COLO668 (cell line): Measurements from ENCODE around the gene CXCL1.

Experiments used
- DNase-seq: peaks from one replicate; lab custom pipeline; 2025; ENCODE audit not compliant: unreplicated experiment; lab: John Stamatoyannopoulos, UW

CXCL1 gene

GRCh38 chr4:73851293-73851692 lies 17.9 kb upstream of the CXCL1 start:
- no peak for DNase-seq

DNA sequence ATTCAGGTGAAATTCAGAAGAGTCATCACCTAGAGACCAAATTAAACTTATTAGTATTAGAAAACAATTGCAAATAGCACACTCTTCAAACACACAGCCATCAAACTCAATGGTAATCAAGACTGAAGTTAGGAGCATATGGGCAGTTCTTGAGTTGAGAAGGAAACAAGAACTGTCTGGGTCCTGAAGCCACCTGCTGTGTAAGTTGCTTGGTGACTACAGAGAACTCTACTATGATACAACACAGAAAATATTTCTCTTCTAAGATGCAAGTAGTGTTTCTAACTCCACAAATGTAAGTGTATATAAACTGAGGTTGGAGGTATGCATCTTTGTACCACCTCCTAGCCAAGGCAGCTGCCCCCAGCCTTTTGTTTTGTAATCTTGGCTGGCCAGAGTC lies 16.4 kb upstream of the CXCL1 start:
- DNase-seq, result no peak

DNA sequence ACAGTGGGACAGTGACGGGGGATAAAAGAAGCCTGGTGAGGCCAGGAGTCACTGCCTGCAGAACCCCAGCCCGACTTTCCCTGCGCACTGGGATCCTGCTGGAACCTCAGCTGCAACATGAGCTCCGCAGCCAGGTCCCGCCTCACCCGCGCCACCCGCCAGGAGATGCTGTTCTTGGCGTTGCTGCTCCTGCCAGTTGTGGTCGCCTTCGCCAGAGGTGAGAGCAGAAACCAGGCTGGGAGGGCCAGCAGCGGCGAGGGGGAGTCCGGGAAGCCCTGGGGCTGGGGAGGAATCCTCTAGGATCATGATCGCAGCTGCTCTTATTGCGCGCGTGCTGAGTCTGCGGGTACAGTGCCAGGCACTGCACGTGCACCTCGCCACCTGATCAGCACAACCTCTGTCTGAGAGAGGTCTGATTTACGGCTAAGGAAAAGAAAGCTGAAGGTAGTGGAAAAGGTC lies 15.9 kb upstream of the CXCL1 start, which contains the start of gene PF4V1:
PF4V1 (plus strand) TSS at position 51 of the 459 bp plus-strand sequence; CDS start at position 118, 67 bp downstream.
- DNase-seq, result no peak

- no peak for DNase-seq
Observed at GRCh38 chr4:73853718-73854473, 15.3 kb upstream of the CXCL1 start.

GRCh38 chr4:73855406-73855805 lies 13.8 kb upstream of the CXCL1 start:
- no peak for DNase-seq

DNA sequence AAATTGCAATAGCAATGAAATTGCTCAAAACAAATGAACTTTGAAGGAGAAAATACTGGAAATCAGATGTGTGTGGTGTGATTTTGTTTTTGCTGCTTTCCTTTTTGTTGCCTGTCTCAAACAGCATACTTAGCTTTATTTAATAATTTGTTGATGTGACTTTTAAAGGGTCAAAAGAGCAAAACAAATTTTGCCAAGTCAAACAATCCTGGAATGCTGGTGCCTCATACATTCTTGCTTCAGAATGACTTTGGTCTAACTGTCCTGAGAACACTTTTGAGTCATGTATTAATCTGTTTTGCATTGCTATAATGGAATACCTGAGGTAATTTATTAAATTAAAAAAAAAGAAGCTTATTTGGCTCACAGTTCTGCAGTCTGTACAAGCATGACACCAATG lies 12.7 kb upstream of the CXCL1 start:
- no peak for DNase-seq

DNA sequence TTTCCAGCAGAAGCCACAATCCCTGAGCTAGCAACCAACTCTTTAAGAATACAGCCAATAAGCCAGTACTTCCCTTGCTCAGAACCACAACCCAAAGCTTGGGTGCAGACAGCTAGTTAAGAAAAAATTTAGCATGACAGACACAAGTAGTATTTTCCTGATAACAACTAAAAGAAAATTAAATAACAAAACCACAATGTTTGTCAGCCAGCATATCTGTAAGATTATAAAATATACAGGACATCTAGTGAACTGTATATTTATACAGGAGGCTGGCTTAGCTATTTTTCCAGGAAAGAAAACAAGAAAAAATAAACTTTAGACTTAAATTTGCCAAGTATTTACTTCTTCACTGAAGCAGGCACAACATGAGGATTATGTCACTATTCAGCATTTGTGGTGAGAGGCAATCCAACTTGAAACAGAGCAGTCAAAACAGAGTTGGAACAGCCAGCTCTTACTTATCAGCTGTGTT lies 9.5 kb upstream of the CXCL1 start:
- no peak for DNase-seq

DNA sequence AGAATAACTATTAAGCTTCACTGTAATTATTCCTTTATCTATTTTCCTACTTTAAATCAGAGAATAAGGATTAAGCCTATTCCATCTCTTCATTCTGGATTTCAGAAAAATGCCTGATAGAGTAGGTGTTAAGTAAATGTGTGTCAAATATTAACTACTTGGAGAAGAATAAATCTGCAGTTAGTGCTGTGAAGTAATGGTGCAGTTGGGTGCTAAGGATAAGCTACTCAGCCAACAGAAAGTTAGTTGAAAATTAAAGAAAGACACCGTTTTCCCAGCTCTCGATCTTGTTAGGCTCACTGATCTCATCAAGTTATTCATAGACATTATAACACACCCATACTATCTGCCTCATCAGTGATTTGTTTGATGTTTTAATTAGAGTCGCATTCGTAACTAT lies 9.0 kb upstream of the CXCL1 start:
- no peak for DNase-seq

DNA sequence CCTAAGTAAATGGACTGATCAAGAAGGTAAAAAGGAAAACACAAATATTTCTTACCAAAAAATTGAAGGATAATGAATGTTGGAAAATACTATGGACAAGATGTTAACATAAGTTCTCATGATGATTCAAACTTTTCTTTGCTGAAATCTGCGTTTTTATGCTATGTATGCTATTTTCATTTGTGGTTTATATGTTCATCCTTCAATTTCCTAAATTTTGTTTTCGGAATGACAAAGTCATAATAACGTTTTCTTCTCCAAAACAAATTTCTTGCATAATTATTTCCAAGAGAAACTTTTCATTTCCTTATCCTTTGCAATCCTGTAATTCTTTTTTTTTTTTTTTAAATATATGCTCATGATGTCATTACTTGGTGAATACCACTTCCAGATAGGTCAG lies 8.3 kb upstream of the CXCL1 start:
- DNase-seq, result no peak

DNA sequence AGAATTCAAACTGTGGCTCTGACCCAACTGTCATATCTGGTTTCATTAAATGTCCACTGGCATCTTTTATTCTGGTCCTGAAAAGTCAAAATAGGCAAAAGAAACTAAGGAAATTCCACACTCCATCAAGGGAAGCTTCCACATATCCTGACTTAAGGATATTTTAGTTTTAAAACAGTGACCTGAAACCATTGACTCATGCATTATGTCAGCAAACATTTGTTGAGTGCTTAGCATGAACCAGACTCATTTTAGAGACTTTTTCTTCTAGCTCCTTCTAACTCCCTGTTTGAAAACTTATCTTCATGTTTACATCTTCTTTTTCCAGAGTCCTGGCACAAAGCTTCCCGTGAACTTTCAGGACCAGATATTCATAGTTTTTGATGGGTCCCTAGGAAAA lies 6.9 kb upstream of the CXCL1 start:
- DNase-seq, result no peak

GRCh38 chr4:73864365-73864764 lies 4.8 kb upstream of the CXCL1 start:
- peak; percentile 33 for DNase-seq

- no peak for DNase-seq
Observed at GRCh38 chr4:73864961-73865360, 4.2 kb upstream of the CXCL1 start.

- no peak for DNase-seq
Observed at GRCh38 chr4:73865431-73866096, 3.6 kb upstream of the CXCL1 start.

DNA sequence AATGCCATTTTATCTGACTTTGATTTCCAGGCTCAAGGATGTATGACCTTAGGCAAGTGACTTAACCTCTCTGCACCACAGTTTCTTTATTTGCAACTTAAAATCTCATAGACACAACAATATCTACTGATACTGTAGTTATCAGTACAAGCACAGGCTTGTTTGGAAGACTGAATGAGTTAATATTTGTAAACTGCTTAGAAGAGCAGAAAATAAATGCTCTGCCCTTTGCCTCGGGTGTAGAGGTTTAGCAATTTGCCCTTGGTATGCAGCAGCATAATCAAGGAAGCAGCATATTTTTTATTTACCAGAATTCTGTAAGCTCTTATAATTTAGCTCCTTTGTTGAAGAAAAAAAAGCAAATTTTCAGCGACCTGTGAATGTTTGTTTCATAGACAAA lies 2.9 kb upstream of the CXCL1 start:
- no peak for DNase-seq

GRCh38 chr4:73867783-73868182 lies 1.4 kb upstream of the CXCL1 start:
- peak; percentile 30 for DNase-seq

- DNase-seq, result no peak
Observed at GRCh38 chr4:73868206-73869129, 725 bp upstream of the CXCL1 start.

- DNase-seq, result no peak
Observed at GRCh38 chr4:73870260-73870659, 1.1 kb downstream of the CXCL1 start.

GRCh38 chr4:73870768-73871167 lies 1.6 kb downstream of the CXCL1 start:
- DNase-seq, result no peak

GRCh38 chr4:73871511-73872310 lies 2.5 kb downstream of the CXCL1 start:
- DNase-seq, result no peak

DNA sequence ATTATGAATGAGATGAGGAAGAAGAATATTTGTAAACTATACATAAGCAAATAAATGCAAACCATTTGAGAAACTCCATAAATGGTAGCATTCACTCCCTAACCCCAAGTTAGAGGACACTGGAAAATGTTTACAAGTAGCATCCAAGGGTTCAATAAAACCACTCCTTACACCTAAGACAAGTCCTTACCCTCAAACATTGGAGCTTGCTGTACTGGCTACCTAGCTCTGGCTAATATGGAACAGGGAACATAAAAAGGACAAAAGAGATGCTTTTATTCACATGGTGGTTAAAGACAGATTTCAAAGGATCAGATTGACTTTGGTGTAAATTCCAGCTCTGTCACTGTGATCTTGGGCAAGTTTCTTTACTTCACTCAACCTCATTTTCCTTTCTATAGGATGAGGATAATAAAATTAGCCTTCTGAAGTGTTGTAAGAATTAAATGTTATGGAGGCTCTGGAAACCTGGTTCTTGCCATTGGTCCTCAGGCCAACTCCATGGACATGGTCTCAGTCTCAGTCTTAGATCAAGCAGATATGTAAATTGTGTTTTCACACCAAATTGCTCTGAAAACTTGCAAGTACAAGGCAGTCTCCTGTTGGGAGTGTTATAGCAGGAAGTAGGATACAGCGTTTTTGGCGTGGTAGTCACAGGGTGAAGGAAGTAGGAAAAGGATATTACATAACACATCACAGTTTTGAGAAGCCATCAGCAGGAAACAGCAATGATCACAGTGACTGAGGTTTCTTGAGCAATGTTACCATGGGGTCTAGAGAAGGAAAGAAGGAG lies 3.3 kb downstream of the CXCL1 start:
- DNase-seq, result no peak
